Hepatocyte (in vitro differentiated cells): ENCODE results near the gene PCDHGA6. TPM values are rescaled to one million over a fixed set of nuclear protein-coding genes. Genes with fewer than 3 reads are reported as not detected.

Experiments
- DNase-seq: peaks from one replicate; pipeline ENCODE4 v3.0.0-alpha.2; 2016; ENCODE audit warnings: low spot score
- H2AFZ ChIP-seq: fragments of 200-600 bp; sonication (generic); 2 replicates; pipeline ENCODE4 v1.6.0; 2016; ENCODE audit warnings: antibody characterized with exemption, mild to moderate bottlenecking
- H3K27ac ChIP-seq: fragments of 200-600 bp; sonication (generic); 2 replicates; pipeline ENCODE4 v1.5.1; 2016; ENCODE audit warnings: mild to moderate bottlenecking
- H3K27me3 ChIP-seq: fragments of 200-600 bp; sonication (generic); 2 replicates; pipeline ENCODE4 v1.6.1; 2016
- H3K36me3 ChIP-seq: fragments of 200-600 bp; sonication (generic); replicated peaks from 2 replicates; pipeline ENCODE4 v1.5.1; 2016; ENCODE audit warnings: low read depth; ENCODE audit not compliant: insufficient read depth
- H3K4me1 ChIP-seq: fragments of 200-600 bp; sonication (generic); 2 replicates; pipeline ENCODE4 v1.5.1; 2016; ENCODE audit warnings: mild to moderate bottlenecking, moderate library complexity; ENCODE audit not compliant: insufficient read depth
- H3K4me2 ChIP-seq: fragments of 200-600 bp; sonication (generic); 2 replicates; pipeline ENCODE4 v1.6.0; 2016
- H3K4me3 ChIP-seq: fragments of 200-600 bp; sonication (generic); 2 replicates; pipeline ENCODE4 v1.5.1; 2016; ENCODE audit warnings: mild to moderate bottlenecking
- H3K79me2 ChIP-seq: fragments of 200-600 bp; sonication (generic); 2 replicates; pipeline ENCODE4 v1.6.0; 2017; ENCODE audit warnings: mild to moderate bottlenecking
- H3K9me2 ChIP-seq: fragments of 200-600 bp; sonication (generic); replicated peaks from 2 replicates; pipeline ENCODE4 v1.6.0; 2017; ENCODE audit warnings: mild to moderate bottlenecking; ENCODE audit not compliant: insufficient read depth
- H3K9me3 ChIP-seq: fragments of 200-600 bp; sonication (generic); 2 replicates; pipeline ENCODE4 v1.5.1; 2016; ENCODE audit warnings: low read depth, mild to moderate bottlenecking
- H4K20me1 ChIP-seq: fragments of 200-600 bp; sonication (generic); 2 replicates; pipeline ENCODE4 v1.6.0; 2016; ENCODE audit warnings: mild to moderate bottlenecking; ENCODE audit not compliant: insufficient read depth, poor library complexity, severe bottlenecking
- EZH2 ChIP-seq: fragments of 200-600 bp; sonication (generic); IDR thresholded peaks from 2 replicates; pipeline ENCODE4 v1.6.1; 2016; ENCODE audit warnings: antibody characterized with exemption, mild to moderate bottlenecking, borderline replicate concordance
- EZH2phosphoT487 ChIP-seq: fragments of 200-600 bp; sonication (generic); IDR thresholded peaks from one replicate; pipeline ENCODE4 v1.6.1; 2018; ENCODE audit warnings: antibody characterized with exemption, mild to moderate bottlenecking, low read depth, moderate library complexity; ENCODE audit not compliant: unreplicated experiment, severe bottlenecking
- WGBS: methylation state at CpG from one replicate; pipeline ENCODE4 v1.1.6; 2016; ENCODE audit warnings: low lambda C conversion rate; ENCODE audit errors: missing lambda C conversion rate; 5-methylcytosine and 5-hydroxymethylcytosine counted together
- polyA plus RNA-seq: library from polyadenylated mRNA; unstranded; fragments of >200 nt; fragmentation: Nextera tagmentation; extraction: Ambion mirVana; gene quantifications from 2 replicates; pipeline ENCODE4 v1.2.1, GENCODE V29; 2016
- total RNA-seq: library from RNA; depleted of rRNA; stranded (reverse); fragments of >200 nt; gene quantifications from 2 replicates; pipeline ENCODE4 v1.2.3, GENCODE V29; 2014
- TF ChIP-seq, protein P1 (sequence below): fragments of 200-600 bp; sonication (generic); IDR thresholded peaks from 2 replicates; pipeline ENCODE4 v1.5.1; 2016; ENCODE audit warnings: antibody characterized with exemption, mild to moderate bottlenecking; ENCODE audit not compliant: poor library complexity

Gene PCDHGA6
- total and polyA plus RNA-seq, 2 experiments from 2014 or later = 0.11 TPM; not detected in 1

DNA sequence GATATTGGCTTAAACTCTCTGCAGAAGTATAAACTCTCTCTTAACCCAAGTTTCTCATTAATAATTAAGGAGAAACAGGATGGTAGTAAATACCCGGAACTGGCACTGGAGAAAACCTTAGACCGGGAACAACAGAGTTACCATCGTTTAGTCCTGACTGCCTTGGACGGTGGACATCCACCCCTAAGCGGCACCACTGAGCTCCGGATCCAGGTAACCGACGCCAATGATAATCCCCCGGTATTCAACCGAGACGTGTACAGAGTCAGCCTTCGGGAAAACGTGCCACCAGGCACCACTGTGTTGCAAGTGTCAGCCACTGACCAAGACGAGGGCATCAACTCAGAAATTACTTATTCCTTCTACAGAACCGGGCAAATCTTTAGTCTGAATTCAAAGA, 24.9 kb downstream of the PCDHGA6 start:
- TF ChIP-seq, protein P1, sequence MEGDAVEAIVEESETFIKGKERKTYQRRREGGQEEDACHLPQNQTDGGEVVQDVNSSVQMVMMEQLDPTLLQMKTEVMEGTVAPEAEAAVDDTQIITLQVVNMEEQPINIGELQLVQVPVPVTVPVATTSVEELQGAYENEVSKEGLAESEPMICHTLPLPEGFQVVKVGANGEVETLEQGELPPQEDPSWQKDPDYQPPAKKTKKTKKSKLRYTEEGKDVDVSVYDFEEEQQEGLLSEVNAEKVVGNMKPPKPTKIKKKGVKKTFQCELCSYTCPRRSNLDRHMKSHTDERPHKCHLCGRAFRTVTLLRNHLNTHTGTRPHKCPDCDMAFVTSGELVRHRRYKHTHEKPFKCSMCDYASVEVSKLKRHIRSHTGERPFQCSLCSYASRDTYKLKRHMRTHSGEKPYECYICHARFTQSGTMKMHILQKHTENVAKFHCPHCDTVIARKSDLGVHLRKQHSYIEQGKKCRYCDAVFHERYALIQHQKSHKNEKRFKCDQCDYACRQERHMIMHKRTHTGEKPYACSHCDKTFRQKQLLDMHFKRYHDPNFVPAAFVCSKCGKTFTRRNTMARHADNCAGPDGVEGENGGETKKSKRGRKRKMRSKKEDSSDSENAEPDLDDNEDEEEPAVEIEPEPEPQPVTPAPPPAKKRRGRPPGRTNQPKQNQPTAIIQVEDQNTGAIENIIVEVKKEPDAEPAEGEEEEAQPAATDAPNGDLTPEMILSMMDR = no peak
- TF ChIP-seq EZH2phosphoT487 = no peak
- TF ChIP-seq EZH2 = no peak
- H3K27ac ChIP-seq = no peak overlapping the region
- no peaks in the 10 kb centered on the region for H4K20me1 ChIP-seq
- no peak overlapping the region for H3K4me3 ChIP-seq
- no peaks in the 10 kb centered on the region for H3K36me3 ChIP-seq
- H3K4me2 ChIP-seq = no peak overlapping the region
- H3K27me3 ChIP-seq = no peaks in the 10 kb centered on the region
- DNase-seq = no peak
- no peaks in the 10 kb centered on the region for H3K9me2 ChIP-seq
- no peaks in the 10 kb centered on the region for H3K4me1 ChIP-seq
- H3K79me2 ChIP-seq = no peaks in the 10 kb centered on the region
- WGBS = 96% methylated on average over 15 of the region's 15 CpGs
- no peak overlapping the region for H2AFZ ChIP-seq
- H3K9me3 ChIP-seq = peaks cover 44% of the 10 kb centered on the region

DNA sequence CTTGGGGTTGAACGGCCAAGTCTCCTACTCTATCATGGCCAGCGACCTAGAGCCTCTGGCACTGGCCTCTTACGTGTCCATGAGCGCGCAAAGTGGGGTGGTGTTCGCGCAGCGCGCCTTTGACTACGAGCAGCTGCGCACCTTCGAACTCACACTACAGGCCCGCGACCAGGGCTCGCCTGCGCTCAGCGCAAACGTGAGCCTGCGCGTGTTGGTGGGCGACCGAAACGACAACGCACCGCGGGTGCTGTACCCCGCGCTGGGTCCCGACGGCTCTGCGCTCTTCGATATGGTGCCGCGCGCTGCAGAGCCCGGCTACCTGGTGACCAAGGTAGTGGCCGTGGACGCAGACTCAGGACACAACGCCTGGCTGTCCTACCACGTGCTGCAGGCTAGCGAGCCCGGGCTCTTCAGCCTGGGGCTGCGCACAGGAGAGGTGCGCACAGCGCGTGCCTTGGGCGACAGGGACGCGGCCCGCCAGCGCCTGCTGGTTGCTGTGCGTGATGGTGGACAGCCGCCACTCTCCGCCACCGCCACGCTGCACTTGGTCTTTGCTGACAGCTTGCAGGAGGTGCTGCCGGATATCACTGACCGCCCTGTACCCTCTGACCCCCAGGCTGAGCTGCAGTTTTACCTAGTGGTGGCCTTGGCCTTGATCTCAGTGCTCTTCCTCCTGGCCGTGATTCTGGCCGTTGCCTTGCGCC, 26.0 kb downstream of the PCDHGA6 start:
- Histone ChIP-seq H3K36me3 (no peaks in the 10 kb centered on the region), H3K4me1 (no peaks in the 10 kb centered on the region), H3K9me3 (peaks cover 37% of the 10 kb centered on the region), H2AFZ (no peak overlapping the region), H3K9me2 (no peaks in the 10 kb centered on the region), H3K4me3 (no peak overlapping the region), H3K27ac (no peak overlapping the region), H3K4me2 (no peak overlapping the region), H3K79me2 (no peaks in the 10 kb centered on the region), H4K20me1 (no peaks in the 10 kb centered on the region), H3K27me3 (no peaks in the 10 kb centered on the region)
- whole genome bisulfite sequencing = 96% methylated on average over 60 of the region's 61 CpGs
- TF ChIP-seq EZH2 (no peak), EZH2phosphoT487 (no peak)
- TF ChIP-seq, protein P1 = no peak
- DNase-seq = no peak

GRCh38 chr5:141402553-141403243, 29.0 kb downstream of the PCDHGA6 start, which contains the start of gene PCDHGA9:
PCDHGA9 (plus strand) TSS chr5:141402778; CDS start chr5:141402953, 175 bp downstream.
- DNase-seq = no peak
- peaks cover 17% of the 10 kb centered on the region for H3K9me3 ChIP-seq
- no peak for TF ChIP-seq EZH2phosphoT487
- TF ChIP-seq, protein P1 = no peak
- TF ChIP-seq EZH2 = no peak
- H3K79me2 ChIP-seq = no peaks in the 10 kb centered on the region
- H4K20me1 ChIP-seq = no peaks in the 10 kb centered on the region
- peaks cover 2% of the 10 kb centered on the region for H3K36me3 ChIP-seq
- H3K4me1 ChIP-seq = no peaks in the 10 kb centered on the region
- no peak within 1 kb of the TSS for H3K4me3 ChIP-seq
- H2AFZ ChIP-seq = no peak within 1 kb of the TSS
- H3K9me2 ChIP-seq = no peaks in the 10 kb centered on the region
- WGBS = 95% methylated on average over 27 of the region's 27 CpGs
- H3K27me3 ChIP-seq = no peaks in the 10 kb centered on the region
- no peak within 1 kb of the TSS for H3K27ac ChIP-seq
- no peak within 1 kb of the TSS for H3K4me2 ChIP-seq
